OCI-LY3 (cell line): ENCODE measurements around the gene BEST1.

Experiments
- H2AFZ ChIP-seq: fragments of 200-600, 300-600 bp; shearing (Covaris generic); 2 replicates; pipeline ENCODE4 v1.6.0; 2014; ENCODE audit warnings: antibody characterized with exemption, low read depth, low read length
- H3K27ac ChIP-seq: fragments of 200-600, 300-600 bp; sonication (generic); 2 replicates; pipeline ENCODE4 v1.5.1; 2014; ENCODE audit warnings: mild to moderate bottlenecking, low read length, moderate library complexity, mixed read lengths
- H3K27me3 ChIP-seq: fragments of 200-600, 300-600 bp; sonication (generic); 2 replicates; pipeline ENCODE4 v1.6.1; 2014; ENCODE audit warnings: low read depth, low read length, mixed read lengths
- H3K36me3 ChIP-seq: fragments of 200-600, 300-600 bp; sonication (generic); replicated peaks from 2 replicates; pipeline ENCODE3; 2014; ENCODE audit warnings: low read depth, low read length, mixed read lengths
- H3K4me1 ChIP-seq: fragments of 300-600, 200-600 bp; sonication (generic); 2 replicates; pipeline ENCODE4 v1.6.1; 2014; ENCODE audit warnings: low read length, mixed read lengths
- H3K4me2 ChIP-seq: fragments of 200-600, 300-600 bp; sonication (generic); 2 replicates; pipeline ENCODE4 v1.6.1; 2014; ENCODE audit warnings: low read length, mixed read lengths
- H3K4me3 ChIP-seq: fragments of 300-600, 200-600 bp; sonication (generic); 2 replicates; pipeline ENCODE4 v1.5.1; 2014; ENCODE audit warnings: antibody characterized with exemption, mild to moderate bottlenecking, low read length, moderate library complexity
- H3K79me2 ChIP-seq: fragments of 300-600, 200-600 bp; shearing (Covaris generic); 2 replicates; pipeline ENCODE4 v1.6.1; 2014; ENCODE audit warnings: mild to moderate bottlenecking, low read length, mixed read lengths
- H3K9ac ChIP-seq: fragments of 300-600, 200-600 bp; shearing (Covaris generic); 2 replicates; pipeline ENCODE4 v1.6.0; 2014; ENCODE audit warnings: mild to moderate bottlenecking, low read length, moderate library complexity
- H3K9me3 ChIP-seq: fragments of 200-600, 300-600 bp; shearing (Covaris generic); 2 replicates; pipeline ENCODE4 v1.6.1; 2014; ENCODE audit warnings: low read length, mixed read lengths; ENCODE audit not compliant: insufficient read depth
- H4K20me1 ChIP-seq: fragments of 200-600, 300-600 bp; sonication (generic); 2 replicates; pipeline ENCODE4 v1.6.1; 2016; ENCODE audit warnings: low read length, mixed read lengths; ENCODE audit not compliant: insufficient read depth
- CTCF ChIP-seq: fragments of 200-600, 300-600 bp; sonication (generic); IDR thresholded peaks from 2 replicates; pipeline ENCODE4 v1.5.1; 2014; ENCODE audit warnings: antibody characterized with exemption, low read length, low read depth
- EZH2phosphoT487 ChIP-seq: fragments of 200-600 bp; shearing (Covaris generic); IDR thresholded peaks from 2 replicates; pipeline ENCODE4 v1.6.1; 2018; ENCODE audit warnings: antibody characterized with exemption, mixed run types, low read depth

Gene BEST1

GRCh38 chr11:61971248-61972111 lies 21.3 kb downstream of the BEST1 start:
- Histone ChIP-seq H3K9ac (no peak overlapping the region), H3K36me3 (peaks cover 3% of the 10 kb centered on the region), H3K4me2 (peak overlapping the region; percentile 21), H3K27ac (no peak overlapping the region), H3K79me2 (peaks cover 9% of the 10 kb centered on the region), H3K4me1 (peaks cover 34% of the 10 kb centered on the region), H3K27me3 (no peaks in the 10 kb centered on the region), H3K9me3 (no peaks in the 10 kb centered on the region), H2AFZ (no peak overlapping the region), H3K4me3 (no peak overlapping the region), H4K20me1 (peaks cover 5% of the 10 kb centered on the region)
- TF ChIP-seq CTCF (no peak), EZH2phosphoT487 (no peak)

- Histone ChIP-seq H3K27me3 (no peaks in the 10 kb centered on the region), H3K79me2 (peaks cover 2% of the 10 kb centered on the region; the same call in 1 of the 2 replicates), H2AFZ (0 out of 2 replicates have a peak overlapping the region, but pooled peaks have one; percentile 28), H3K4me2 (peak overlapping the region; percentile 50), H3K9me3 (no peaks in the 10 kb centered on the region), H3K9ac (peak overlapping the region; percentile 15; the same call in 1 of the 2 replicates), H3K4me1 (peaks cover 34% of the 10 kb centered on the region), H3K36me3 (no peaks in the 10 kb centered on the region), H4K20me1 (no peaks in the 10 kb centered on the region), H3K27ac (peak overlapping the region; percentile 43), H3K4me3 (peak overlapping the region; percentile 7; the same call in 1 of the 2 replicates)
- no peak for TF ChIP-seq CTCF
- no peak for TF ChIP-seq EZH2phosphoT487
Measured at GRCh38 chr11:61972112-61972671, 22.0 kb downstream of the BEST1 start.

GRCh38 chr11:61972672-61973475 lies 22.7 kb downstream of the BEST1 start:
- H3K9me3 ChIP-seq: no peaks in the 10 kb centered on the region
- TF ChIP-seq EZH2phosphoT487: no peak
- no peak for TF ChIP-seq CTCF
- H3K4me2 ChIP-seq: peak overlapping the region; percentile 50
- no peaks in the 10 kb centered on the region for H4K20me1 ChIP-seq
- H3K36me3 ChIP-seq: no peaks in the 10 kb centered on the region
- H3K9ac ChIP-seq: peak overlapping the region; percentile 15; the same call in 1 of the 2 replicates
- peak overlapping the region; percentile 7; the same call in 1 of the 2 replicates for H3K4me3 ChIP-seq
- peak overlapping the region; percentile 28; the same call in 1 of the 2 replicates for H2AFZ ChIP-seq
- peaks cover 34% of the 10 kb centered on the region for H3K4me1 ChIP-seq
- H3K27ac ChIP-seq: peak overlapping the region; percentile 43
- H3K27me3 ChIP-seq: no peaks in the 10 kb centered on the region
- H3K79me2 ChIP-seq: no peaks in the 10 kb centered on the region
